Neural progenitor cell (in vitro differentiated cells): Measurements from ENCODE around the gene TMCC1. TPM values are rescaled to one million over a fixed set of nuclear protein-coding genes. Genes with fewer than 3 reads are reported as not detected.
A peak's percentile ranks its signal among the peaks of the same experiment; 100 is the strongest.

Source experiments
- DNase-seq: peaks from one replicate; pipeline ENCODE4 v3.0.0-alpha.2; 2016; ENCODE audit warnings: low spot score
- H2AFZ ChIP-seq: fragments of 200-600 bp; sonication (generic); replicated peaks from 2 replicates; pipeline ENCODE4 v1.6.1; 2016; ENCODE audit warnings: antibody characterized with exemption
- H3F3A ChIP-seq: fragments of 200-600 bp; sonication (generic); 2 replicates; pipeline ENCODE4 v1.6.1; 2016; ENCODE audit warnings: antibody characterized with exemption, low read depth
- H3K27ac ChIP-seq: fragments of 200-600 bp; sonication (generic); 2 replicates; pipeline ENCODE4 v1.5.1; 2016; ENCODE audit warnings: mild to moderate bottlenecking
- H3K27me3 ChIP-seq: fragments of 200-600 bp; sonication (generic); 2 replicates; pipeline ENCODE4 v1.6.1; 2016; ENCODE audit warnings: mild to moderate bottlenecking, moderate library complexity
- H3K36me3 ChIP-seq: fragments of 200-600 bp; sonication (generic); 2 replicates; pipeline ENCODE4 v1.5.1; 2016
- H3K4me1 ChIP-seq: fragments of 200-600 bp; sonication (generic); 2 replicates; pipeline ENCODE4 v1.6.1; 2016; ENCODE audit warnings: mixed run types
- H3K4me2 ChIP-seq: fragments of 200-600 bp; sonication (generic); 2 replicates; pipeline ENCODE4 v1.6.1; 2016
- H3K4me3 ChIP-seq: fragments of 200-600 bp; sonication (generic); 2 replicates; pipeline ENCODE4 v1.5.1; 2016
- H3K79me2 ChIP-seq: fragments of 200-600 bp; sonication (generic); 2 replicates; pipeline ENCODE4 v1.6.1; 2016; ENCODE audit warnings: low read depth
- H3K9ac ChIP-seq: fragments of 200-600 bp; sonication (generic); 2 replicates; pipeline ENCODE4 v1.6.1; 2016
- H3K9me3 ChIP-seq: fragments of 200-600 bp; sonication (generic); 2 replicates; pipeline ENCODE4 v1.5.1; 2016; ENCODE audit warnings: low read depth
- H4K20me1 ChIP-seq: fragments of 200-600 bp; sonication (generic); 2 replicates; pipeline ENCODE4 v1.6.1; 2016; ENCODE audit warnings: low read depth
- H3K27ac Mint-ChIP-seq: 3 replicates; pipeline ENCODE4 v1.8.0; 2021; ENCODE audit warnings: mixed read lengths
- H3K27me3 Mint-ChIP-seq: 2 replicates; pipeline ENCODE4 v1.8.0; 2022; ENCODE audit warnings: low read depth, mild to moderate bottlenecking, inconsistent platforms, moderate library complexity, mixed read lengths; ENCODE audit not compliant: insufficient read depth
- H3K36me3 Mint-ChIP-seq: 3 replicates; pipeline ENCODE4 v1.8.0; 2021; ENCODE audit warnings: mixed read lengths
- H3K4me1 Mint-ChIP-seq: 3 replicates; pipeline ENCODE4 v1.8.0; 2021; ENCODE audit warnings: mixed read lengths
- H3K4me3 Mint-ChIP-seq: 3 replicates; pipeline ENCODE4 v1.8.0; 2021; ENCODE audit warnings: mild to moderate bottlenecking, moderate library complexity, mixed read lengths
- H3K9me3 Mint-ChIP-seq: 3 replicates; pipeline ENCODE4 v1.8.0; 2020; ENCODE audit warnings: mixed read lengths
- EZH2 ChIP-seq: fragments of 200-600 bp; sonication (generic); IDR thresholded peaks from 2 replicates; pipeline ENCODE4 v1.6.1; 2017; ENCODE audit warnings: antibody characterized with exemption, mild to moderate bottlenecking, moderate library complexity
- EZH2phosphoT487 ChIP-seq: fragments of 200-600 bp; sonication (generic); IDR thresholded peaks from 2 replicates; pipeline ENCODE4 v1.6.1; 2017; ENCODE audit warnings: antibody characterized with exemption
- total RNA-seq: library from RNA; depleted of rRNA; stranded (reverse); fragments of >200 nt; gene quantifications from 2 replicates; pipeline ENCODE4 v1.2.3, GENCODE V29; 2015; ENCODE audit warnings: low replicate concordance
- TF ChIP-seq, protein P1 (sequence below): fragments of 200-600 bp; sonication (generic); IDR thresholded peaks from 2 replicates; pipeline ENCODE4 v1.5.1; 2017; ENCODE audit warnings: antibody characterized with exemption, mild to moderate bottlenecking

Gene TMCC1
- total RNA-seq, 1 donor from 2014 or later = 29.8 TPM

DNA sequence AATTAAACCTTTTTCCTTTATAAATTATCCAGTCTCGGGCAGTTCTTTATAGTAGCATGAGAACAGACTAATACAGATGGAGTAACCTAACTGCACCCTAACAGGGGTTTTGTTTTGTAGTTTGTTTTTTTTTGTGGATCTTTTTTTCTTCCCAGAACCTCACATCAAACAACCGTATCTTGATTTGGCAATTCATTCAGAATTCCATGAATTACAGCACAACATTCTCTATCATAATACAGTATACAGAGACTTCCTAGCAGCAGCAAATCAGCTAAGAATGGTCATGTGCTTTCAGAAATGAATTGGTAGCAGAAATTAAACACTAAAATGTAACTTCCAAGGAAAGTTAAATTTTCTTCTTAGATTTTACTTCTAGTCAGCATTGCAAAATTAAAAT is 114.6 kb downstream of the TMCC1 start:
- Histone ChIP-seq H3K9ac (no peak overlapping the region), H3K4me2 (no peak overlapping the region), H3K4me1 (peaks cover 36% of the 10 kb centered on the region), H3K27me3 (no peaks in the 10 kb centered on the region), H3K4me3 (no peak overlapping the region), H3F3A (no peaks in the 10 kb centered on the region), H3K27ac (no peak overlapping the region), H3K79me2 (peaks cover 61% of the 10 kb centered on the region), H3K9me3 (no peaks in the 10 kb centered on the region), H4K20me1 (no peaks in the 10 kb centered on the region), H2AFZ (no peak overlapping the region), H3K36me3 (no peaks in the 10 kb centered on the region)
- no peak overlapping the region for H3K27ac Mint-ChIP-seq
- DNase-seq = no peak
- H3K9me3 Mint-ChIP-seq = peaks cover 3% of the 10 kb centered on the region
- peaks cover 8% of the 10 kb centered on the region for H3K4me1 Mint-ChIP-seq
- TF ChIP-seq, protein P1, sequence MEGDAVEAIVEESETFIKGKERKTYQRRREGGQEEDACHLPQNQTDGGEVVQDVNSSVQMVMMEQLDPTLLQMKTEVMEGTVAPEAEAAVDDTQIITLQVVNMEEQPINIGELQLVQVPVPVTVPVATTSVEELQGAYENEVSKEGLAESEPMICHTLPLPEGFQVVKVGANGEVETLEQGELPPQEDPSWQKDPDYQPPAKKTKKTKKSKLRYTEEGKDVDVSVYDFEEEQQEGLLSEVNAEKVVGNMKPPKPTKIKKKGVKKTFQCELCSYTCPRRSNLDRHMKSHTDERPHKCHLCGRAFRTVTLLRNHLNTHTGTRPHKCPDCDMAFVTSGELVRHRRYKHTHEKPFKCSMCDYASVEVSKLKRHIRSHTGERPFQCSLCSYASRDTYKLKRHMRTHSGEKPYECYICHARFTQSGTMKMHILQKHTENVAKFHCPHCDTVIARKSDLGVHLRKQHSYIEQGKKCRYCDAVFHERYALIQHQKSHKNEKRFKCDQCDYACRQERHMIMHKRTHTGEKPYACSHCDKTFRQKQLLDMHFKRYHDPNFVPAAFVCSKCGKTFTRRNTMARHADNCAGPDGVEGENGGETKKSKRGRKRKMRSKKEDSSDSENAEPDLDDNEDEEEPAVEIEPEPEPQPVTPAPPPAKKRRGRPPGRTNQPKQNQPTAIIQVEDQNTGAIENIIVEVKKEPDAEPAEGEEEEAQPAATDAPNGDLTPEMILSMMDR = no peak
- TF ChIP-seq EZH2phosphoT487 (no peak), EZH2 (no peak)
- H3K27me3 Mint-ChIP-seq = no peaks in the 10 kb centered on the region
- no peak overlapping the region for H3K4me3 Mint-ChIP-seq
- peaks cover 14% of the 10 kb centered on the region for H3K36me3 Mint-ChIP-seq

GRCh38 chr3:129777806-129778205 is 115.7 kb downstream of the TMCC1 start:
- Histone ChIP-seq H3K4me2 (peak overlapping the region; percentile 13), H2AFZ (no peak overlapping the region), H3K4me1 (peaks cover 36% of the 10 kb centered on the region), H3K27me3 (no peaks in the 10 kb centered on the region), H3F3A (no peaks in the 10 kb centered on the region), H4K20me1 (no peaks in the 10 kb centered on the region), H3K9ac (no peak overlapping the region), H3K9me3 (no peaks in the 10 kb centered on the region), H3K79me2 (peaks cover 61% of the 10 kb centered on the region), H3K4me3 (no peak overlapping the region), H3K36me3 (no peaks in the 10 kb centered on the region), H3K27ac (peak overlapping the region; percentile 38)
- no peak for DNase-seq
- H3K4me1 Mint-ChIP-seq = peaks cover 8% of the 10 kb centered on the region
- TF ChIP-seq EZH2phosphoT487 = no peak
- no peak for TF ChIP-seq EZH2
- TF ChIP-seq, protein P1 = no peak
- H3K27ac Mint-ChIP-seq = no peak overlapping the region
- no peaks in the 10 kb centered on the region for H3K27me3 Mint-ChIP-seq
- peaks cover 3% of the 10 kb centered on the region for H3K9me3 Mint-ChIP-seq
- H3K36me3 Mint-ChIP-seq = peaks cover 10% of the 10 kb centered on the region
- no peak overlapping the region for H3K4me3 Mint-ChIP-seq

- Mint-ChIP-seq H3K27ac (no peak overlapping the region), H3K36me3 (peaks cover 10% of the 10 kb centered on the region), H3K27me3 (no peaks in the 10 kb centered on the region), H3K4me1 (peaks cover 8% of the 10 kb centered on the region), H3K4me3 (no peak overlapping the region), H3K9me3 (peaks cover 3% of the 10 kb centered on the region)
- H3K27ac ChIP-seq = no peak overlapping the region
- no peak overlapping the region for H3K9ac ChIP-seq
- no peaks in the 10 kb centered on the region for H4K20me1 ChIP-seq
- TF ChIP-seq, protein P1 = no peak
- TF ChIP-seq EZH2phosphoT487 = no peak
- TF ChIP-seq EZH2 = no peak
- DNase-seq = no peak
- peak overlapping the region; percentile 5 for H3K4me2 ChIP-seq
- H3K36me3 ChIP-seq = no peaks in the 10 kb centered on the region
- no peaks in the 10 kb centered on the region for H3K27me3 ChIP-seq
- H3K4me1 ChIP-seq = peaks cover 28% of the 10 kb centered on the region
- H3F3A ChIP-seq = no peaks in the 10 kb centered on the region
- H3K4me3 ChIP-seq = no peak overlapping the region
- H3K79me2 ChIP-seq = peaks cover 58% of the 10 kb centered on the region
- no peaks in the 10 kb centered on the region for H3K9me3 ChIP-seq
- H2AFZ ChIP-seq = no peak overlapping the region
Observed at GRCh38 chr3:129775870-129776269, 117.6 kb downstream of the TMCC1 start.
